Breast epithelium (tissue), 4 donors: Measurements from ENCODE around the gene SNCB. TPM values are rescaled to one million over a fixed set of nuclear protein-coding genes. Genes with fewer than 3 reads are reported as not detected.

ENCODE experiments used
- DNase-seq, 2 donors: peaks; one replicate each; pipeline ENCODE4 v3.0.0-alpha.2; 2019; ENCODE audit warnings: low spot score in 2 of 2
- H3K27ac ChIP-seq, 2 donors: fragments of 200-600 bp; sonication (generic) in 1 of 2; one replicate each; pipeline ENCODE4 v1.5.1; 2016 to 2019; ENCODE audit warnings: mild to moderate bottlenecking in 1 of 2
- H3K27me3 ChIP-seq, 2 donors: fragments of 200-600 bp; sonication (generic) in 1 of 2; one replicate each; pipeline versions ENCODE4 v1.5.1 to v1.6.0; 2017 to 2019; ENCODE audit warnings: control low read depth in 1 of 2, mild to moderate bottlenecking in 1 of 2
- H3K36me3 ChIP-seq: fragments of 200-600 bp; one replicate; pipeline ENCODE4 v1.5.1; 2019
- H3K4me1 ChIP-seq, 2 donors: fragments of 200-600 bp; sonication (generic); one replicate each; pipeline ENCODE4 v1.5.1; 2016 to 2019; ENCODE audit warnings: control low read depth in 1 of 2
- H3K4me3 ChIP-seq, 3 donors: fragments of 200-600 bp; sonication (generic); 1 replicate in 2 of 3; 2 replicates in 1 of 3; pipeline ENCODE4 v1.5.1; 2016 to 2019; ENCODE audit warnings: mild to moderate bottlenecking in 3 of 3, moderate library complexity in 2 of 3
- H3K9me3 ChIP-seq, 2 donors: fragments of 200-600 bp; sonication (generic) in 1 of 2; one replicate each; pipeline ENCODE4 v1.5.1; 2016 to 2019; ENCODE audit warnings: control low read depth in 1 of 2
- POLR2A ChIP-seq: fragments of 450-650 bp; IDR thresholded peaks from one replicate; pipeline ENCODE4 v1.6.1; 2016; ENCODE audit warnings: antibody characterized with exemption, mild to moderate bottlenecking, moderate library complexity
- POLR2AphosphoS5 ChIP-seq, 3 donors: sonication (generic); formaldehyde crosslinking; IDR thresholded peaks; one replicate each; pipeline ENCODE4 v1.6.1; 2017; ENCODE audit warnings: antibody characterized with exemption in 3 of 3
- intact Hi-C: fragments of 100-400 bp; cut with DNase I; formaldehyde crosslinking; loops from one replicate; pipeline ENCODE4 v1.15.1; 2023; ENCODE audit warnings: low total_unique reads
- total RNA-seq, 3 donors: library from RNA; depleted of rRNA; stranded (reverse); fragments of >200 nt; gene quantifications; one replicate each; pipeline ENCODE4 v1.1.0, GENCODE V29; 2016
- TF ChIP-seq, protein P1 (sequence below), 3 donors: fragments of 450-650 bp; IDR thresholded peaks; one replicate each; pipeline ENCODE4 v1.5.1; 2016 to 2017; ENCODE audit warnings: antibody characterized with exemption in 3 of 3, mild to moderate bottlenecking in 3 of 3, moderate library complexity in 3 of 3

Gene SNCB
- total RNA-seq, 3 donors from 2014 or later: not detected

DNA sequence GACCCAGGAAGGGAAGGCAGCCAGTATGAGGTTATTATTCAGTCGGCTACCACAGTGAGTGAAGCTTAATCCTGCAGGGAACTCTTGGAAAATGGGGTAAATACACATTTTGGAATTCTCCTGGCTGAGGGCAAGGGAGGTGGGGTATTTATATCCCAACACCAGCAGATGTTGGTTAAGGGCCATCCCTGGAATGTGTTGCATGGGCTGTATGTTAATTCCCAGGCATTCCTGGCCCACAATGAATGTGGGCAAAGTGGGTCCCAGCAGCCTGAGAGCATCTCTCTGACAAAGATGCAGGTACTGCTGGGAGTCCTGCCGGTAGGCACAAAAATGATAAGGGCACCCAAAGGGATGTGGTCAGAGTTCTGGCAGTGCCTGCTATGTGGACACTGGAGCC lies 17.5 kb downstream of the SNCB start:
- Histone ChIP-seq H3K4me1 (peaks cover 0 to 4% of the 10 kb centered on the region in 2 donors), H3K36me3 (no peaks in the 10 kb centered on the region), H3K27me3 (peaks cover 3 to 35% of the 10 kb centered on the region in 2 donors), H3K4me3 (no peak overlapping the region), H3K9me3 (no peaks in the 10 kb centered on the region), H3K27ac (no peak overlapping the region)
- no peak for DNase-seq
- intact Hi-C loops: no loop called here
- no peak for TF ChIP-seq POLR2A
- TF ChIP-seq, protein P1, sequence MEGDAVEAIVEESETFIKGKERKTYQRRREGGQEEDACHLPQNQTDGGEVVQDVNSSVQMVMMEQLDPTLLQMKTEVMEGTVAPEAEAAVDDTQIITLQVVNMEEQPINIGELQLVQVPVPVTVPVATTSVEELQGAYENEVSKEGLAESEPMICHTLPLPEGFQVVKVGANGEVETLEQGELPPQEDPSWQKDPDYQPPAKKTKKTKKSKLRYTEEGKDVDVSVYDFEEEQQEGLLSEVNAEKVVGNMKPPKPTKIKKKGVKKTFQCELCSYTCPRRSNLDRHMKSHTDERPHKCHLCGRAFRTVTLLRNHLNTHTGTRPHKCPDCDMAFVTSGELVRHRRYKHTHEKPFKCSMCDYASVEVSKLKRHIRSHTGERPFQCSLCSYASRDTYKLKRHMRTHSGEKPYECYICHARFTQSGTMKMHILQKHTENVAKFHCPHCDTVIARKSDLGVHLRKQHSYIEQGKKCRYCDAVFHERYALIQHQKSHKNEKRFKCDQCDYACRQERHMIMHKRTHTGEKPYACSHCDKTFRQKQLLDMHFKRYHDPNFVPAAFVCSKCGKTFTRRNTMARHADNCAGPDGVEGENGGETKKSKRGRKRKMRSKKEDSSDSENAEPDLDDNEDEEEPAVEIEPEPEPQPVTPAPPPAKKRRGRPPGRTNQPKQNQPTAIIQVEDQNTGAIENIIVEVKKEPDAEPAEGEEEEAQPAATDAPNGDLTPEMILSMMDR (IDR thresholded peaks at IDR 0.05): no peak
- no peak for TF ChIP-seq POLR2AphosphoS5 (IDR thresholded peaks at IDR 0.05)

DNA sequence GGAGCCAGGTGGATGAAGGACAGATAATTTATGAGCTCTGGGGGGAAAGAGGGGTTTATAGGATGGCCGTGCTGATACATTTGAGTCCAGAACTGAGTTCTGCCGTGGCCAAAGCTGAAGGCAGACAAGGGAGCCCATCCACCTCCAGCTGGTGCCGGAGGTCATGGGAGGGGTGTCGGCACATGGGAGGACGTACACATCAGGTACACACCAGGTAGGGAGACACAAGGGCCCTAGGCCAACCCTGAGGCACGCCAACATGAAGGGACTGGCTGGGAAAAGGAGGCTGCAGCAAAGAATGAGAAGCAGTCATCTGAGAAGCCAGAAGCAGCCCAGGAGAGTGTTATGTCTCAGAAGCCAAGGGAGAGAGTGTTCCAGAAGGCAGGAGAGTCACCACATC lies 18.3 kb downstream of the SNCB start:
- Histone ChIP-seq H3K4me3 (no peak overlapping the region), H3K27me3 (peaks cover 3 to 29% of the 10 kb centered on the region in 2 donors), H3K9me3 (no peaks in the 10 kb centered on the region), H3K36me3 (no peaks in the 10 kb centered on the region), H3K27ac (no peak overlapping the region), H3K4me1 (peaks cover 0 to 4% of the 10 kb centered on the region in 2 donors)
- intact Hi-C loops: no loop called here
- DNase-seq: no peak
- TF ChIP-seq POLR2A (no peak), POLR2AphosphoS5 (IDR thresholded peaks at IDR 0.05) (no peak)
- TF ChIP-seq, protein P1 (IDR thresholded peaks at IDR 0.05): no peak

DNA sequence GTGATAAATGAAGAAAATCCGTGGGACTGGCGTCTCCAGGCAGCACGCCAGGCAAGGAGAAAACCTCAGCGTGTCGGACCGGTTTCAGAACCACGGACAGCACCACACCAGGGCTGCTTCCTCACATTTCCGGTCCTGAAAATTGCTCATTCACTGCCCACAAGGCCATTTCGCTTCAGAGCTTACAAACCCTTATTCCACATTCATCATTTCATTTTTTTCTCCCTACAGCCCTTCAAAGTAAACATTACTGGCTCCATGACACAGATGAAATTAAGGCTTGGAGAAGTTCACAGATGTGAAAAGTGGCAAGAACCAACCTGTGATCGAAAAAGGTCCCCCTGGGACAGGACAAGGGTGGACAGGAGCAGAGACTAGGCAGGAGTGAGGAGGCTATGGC lies 18.9 kb downstream of the SNCB start:
- H3K36me3 ChIP-seq: no peaks in the 10 kb centered on the region
- no peaks in the 10 kb centered on the region for H3K9me3 ChIP-seq
- intact Hi-C loops: no loop called here
- no peak for TF ChIP-seq POLR2A
- TF ChIP-seq, protein P1 (IDR thresholded peaks at IDR 0.05): no peak
- no peak for TF ChIP-seq POLR2AphosphoS5 (IDR thresholded peaks at IDR 0.05)
- peak; percentile 34 to 79 for DNase-seq
- peaks cover 0 to 4% of the 10 kb centered on the region in 2 donors for H3K4me1 ChIP-seq
- no peak overlapping the region for H3K27ac ChIP-seq
- H3K4me3 ChIP-seq: no peak overlapping the region
- peaks cover 3 to 23% of the 10 kb centered on the region in 2 donors for H3K27me3 ChIP-seq

DNA sequence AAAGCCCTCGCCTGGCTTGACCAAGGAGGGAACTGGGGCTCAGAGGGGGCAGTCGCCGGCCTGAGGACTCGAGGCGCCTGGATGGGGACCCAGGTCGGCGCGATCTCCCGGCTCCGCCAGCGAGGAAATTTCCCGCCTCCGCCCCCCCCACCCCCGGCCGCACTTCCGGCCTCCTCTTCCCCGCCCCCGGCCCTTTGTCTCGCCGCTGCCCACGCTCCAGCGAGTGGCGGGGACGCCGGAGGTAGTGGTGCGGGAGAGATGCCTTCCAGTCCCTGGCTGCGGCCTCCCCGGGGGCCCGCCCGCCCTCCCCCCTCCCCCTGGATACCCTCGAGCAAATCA lies 19.9 kb downstream of the SNCB start:
- peaks cover 0 to 4% of the 10 kb centered on the region in 2 donors for H3K4me1 ChIP-seq
- H3K9me3 ChIP-seq: no peaks in the 10 kb centered on the region
- H3K4me3 ChIP-seq: peak overlapping the region; percentile 47 to 83 (median 62)
- TF ChIP-seq, protein P1 (IDR thresholded peaks at IDR 0.05): no peak
- TF ChIP-seq POLR2AphosphoS5 (IDR thresholded peaks at IDR 0.05) (no peak), POLR2A (no peak)
- H3K36me3 ChIP-seq: no peaks in the 10 kb centered on the region
- H3K27ac ChIP-seq: no peak overlapping the region
- peaks cover 3 to 13% of the 10 kb centered on the region in 2 donors for H3K27me3 ChIP-seq
- intact Hi-C loops: no loop called here
- DNase-seq: no peak

DNA sequence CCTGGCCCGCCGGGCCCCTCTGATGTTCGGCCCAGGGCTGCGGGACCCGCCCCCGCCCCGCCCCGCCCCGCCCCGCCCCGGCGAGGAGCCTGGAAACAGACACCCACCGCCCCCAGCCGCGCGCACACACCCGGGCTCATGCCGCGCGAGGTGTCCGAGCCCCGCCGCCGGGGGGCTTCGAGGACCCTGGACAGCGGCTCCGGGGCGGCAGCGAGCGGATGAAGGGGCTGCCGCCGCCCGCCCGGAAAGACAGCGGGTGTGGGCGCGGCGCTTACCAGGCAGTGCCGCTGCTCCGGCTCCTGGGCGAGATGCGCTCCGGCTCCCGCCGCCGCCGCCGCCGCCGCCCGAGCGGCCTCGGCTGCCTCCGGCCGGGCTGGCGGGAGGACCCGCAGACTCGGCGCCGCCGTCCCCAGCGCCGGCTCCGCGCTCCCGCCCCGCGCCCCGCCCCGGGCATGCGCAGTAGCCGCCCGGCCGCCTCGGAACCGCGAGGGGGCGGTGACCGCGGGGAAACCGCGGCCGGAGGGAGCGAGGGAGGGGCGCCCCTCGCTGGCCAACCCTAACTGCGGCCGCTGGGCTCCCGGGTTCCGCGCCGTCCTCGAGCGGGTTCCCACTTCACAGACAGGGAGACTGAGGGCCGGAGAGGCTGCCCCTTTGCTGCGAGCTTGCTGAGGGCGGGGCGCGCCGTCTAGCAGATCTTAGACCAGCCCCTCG lies 20.5 kb downstream of the SNCB start, which contains the start of gene GPRIN1:
Gene GPRIN1, minus strand, starts transcription at position 433 of the 711 bp plus-strand sequence. CDS start 10,322 bp downstream, outside the sequence.
- Histone ChIP-seq H3K9me3 (no peaks in the 10 kb centered on the region), H3K4me3 (peak within 1 kb of the TSS; percentile 47 to 83 (median 62)), H3K27ac (no peak within 1 kb of the TSS), H3K4me1 (peaks cover 0 to 4% of the 10 kb centered on the region in 2 donors), H3K36me3 (no peaks in the 10 kb centered on the region), H3K27me3 (peaks cover 3 to 8% of the 10 kb centered on the region in 2 donors)
- intact Hi-C loops: no loop called here
- no peak for DNase-seq
- TF ChIP-seq, protein P1 (IDR thresholded peaks at IDR 0.05): peak in 1 of 3 donors; percentile 15
- no peak for TF ChIP-seq POLR2AphosphoS5 (IDR thresholded peaks at IDR 0.05)
- TF ChIP-seq POLR2A: no peak
